ELR (cell line): Measurements from ENCODE around the gene NYAP2.

ENCODE experiments used
- DNase-seq: peaks from one replicate; pipeline ENCODE4 v3.0.0-alpha.2; 2015; ENCODE audit warnings: low read depth

The NYAP2 gene

GRCh38 chr2:225399504-225399903, at the start of gene NYAP2:
TSS of gene NYAP2 (plus strand) at chr2:225399710. CDS start at chr2:225408881, 9,171 bp downstream.
- DNase-seq = no peak

- DNase-seq = peak; percentile 43
These were observed 45.9 kb upstream of the NYAP2 start for GRCh38 chr2:225353579-225354085.

GRCh38 chr2:225354281-225354774, 45.2 kb upstream of the NYAP2 start:
- peak; percentile 89 for DNase-seq

- DNase-seq = no peak
These were observed 43.7 kb upstream of the NYAP2 start for GRCh38 chr2:225355788-225356187.

DNA sequence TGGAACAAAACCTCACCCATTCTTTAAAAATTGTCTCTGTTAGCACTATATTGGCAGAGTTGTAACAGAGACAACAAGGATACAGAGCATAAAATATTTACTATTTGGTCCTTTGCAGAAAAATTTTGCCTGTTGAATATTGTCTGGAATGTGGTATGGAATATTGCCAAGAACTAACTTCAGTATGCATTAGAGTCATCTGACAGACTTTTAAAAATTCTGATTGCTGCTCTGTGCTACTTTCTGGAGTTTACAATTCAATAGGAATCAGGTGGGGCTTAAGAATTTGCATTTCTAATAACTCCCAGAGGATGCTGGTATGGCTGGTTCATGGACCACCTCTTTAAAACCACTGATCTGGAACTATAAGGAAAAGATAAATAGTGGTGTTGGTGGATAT, 32.8 kb upstream of the NYAP2 start:
- DNase-seq = no peak

GRCh38 chr2:225367482-225367881, 32.0 kb upstream of the NYAP2 start:
- no peak for DNase-seq

GRCh38 chr2:225378984-225379383, 20.5 kb upstream of the NYAP2 start:
- no peak for DNase-seq

GRCh38 chr2:225379856-225380255, 19.7 kb upstream of the NYAP2 start:
- DNase-seq = no peak

DNA sequence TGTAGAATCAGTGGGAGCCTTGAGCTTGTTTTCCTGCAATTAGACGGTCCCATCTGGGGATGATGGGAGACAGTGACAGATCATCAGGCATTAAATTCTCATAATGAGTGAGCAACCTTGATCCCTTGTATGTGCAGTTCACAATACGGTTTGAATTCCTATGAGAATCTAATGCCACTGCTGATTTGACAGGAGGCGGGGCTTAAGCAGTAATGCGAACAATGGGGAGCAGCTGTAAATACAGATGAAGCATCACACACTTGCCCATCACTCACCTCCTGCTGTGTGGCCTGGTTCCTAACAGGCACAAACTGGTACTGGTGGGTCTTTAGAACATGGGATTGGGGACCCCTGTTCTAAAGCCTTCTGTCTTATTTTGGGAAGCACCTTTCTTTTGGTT, 17.9 kb upstream of the NYAP2 start:
- DNase-seq = no peak

- DNase-seq = no peak
These were observed 1.1 kb upstream of the NYAP2 start for GRCh38 chr2:225398372-225398771.

- peak; percentile 58 for DNase-seq
These were observed 576 bp downstream of the NYAP2 start for GRCh38 chr2:225400060-225400511.

DNA sequence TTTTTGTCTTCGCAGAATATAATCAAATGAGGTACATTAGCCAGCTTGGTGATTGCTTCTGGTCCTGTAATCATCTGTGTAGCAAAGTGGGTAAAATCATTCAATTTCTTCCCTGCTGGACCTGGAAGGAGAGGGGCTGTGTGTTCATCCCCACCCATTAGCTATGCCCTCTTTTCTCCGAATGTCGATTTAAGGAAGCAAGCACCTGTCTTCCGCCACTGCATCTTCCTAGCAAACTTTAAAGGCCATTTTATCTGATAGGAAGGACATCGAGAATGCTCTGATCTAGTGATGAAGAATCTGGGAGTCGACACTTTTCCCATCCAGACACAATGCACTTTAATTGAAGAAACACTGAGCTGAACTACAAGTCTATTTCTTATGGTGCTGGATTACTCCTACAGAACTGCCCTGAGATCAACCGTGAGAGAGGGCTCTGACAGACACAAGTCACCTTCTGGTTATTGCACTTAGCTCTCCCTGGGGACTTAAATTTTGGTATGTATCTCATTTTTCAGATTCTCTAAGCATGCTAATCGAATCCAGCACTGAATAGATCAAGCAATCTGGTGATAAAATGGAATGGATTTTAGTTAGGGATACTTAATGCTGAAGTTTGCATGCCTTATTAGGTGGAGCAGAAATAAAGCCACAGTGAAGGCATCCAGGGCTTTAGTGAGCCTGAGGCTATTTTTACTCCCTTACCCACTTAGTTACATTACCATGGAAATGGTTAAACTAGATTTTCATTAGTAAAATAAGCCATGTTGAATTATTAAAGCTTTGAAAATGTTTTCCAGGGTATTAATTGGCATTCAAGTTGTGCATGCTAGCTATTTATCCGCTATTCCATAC, 1.3 kb downstream of the NYAP2 start:
- DNase-seq = no peak

DNA sequence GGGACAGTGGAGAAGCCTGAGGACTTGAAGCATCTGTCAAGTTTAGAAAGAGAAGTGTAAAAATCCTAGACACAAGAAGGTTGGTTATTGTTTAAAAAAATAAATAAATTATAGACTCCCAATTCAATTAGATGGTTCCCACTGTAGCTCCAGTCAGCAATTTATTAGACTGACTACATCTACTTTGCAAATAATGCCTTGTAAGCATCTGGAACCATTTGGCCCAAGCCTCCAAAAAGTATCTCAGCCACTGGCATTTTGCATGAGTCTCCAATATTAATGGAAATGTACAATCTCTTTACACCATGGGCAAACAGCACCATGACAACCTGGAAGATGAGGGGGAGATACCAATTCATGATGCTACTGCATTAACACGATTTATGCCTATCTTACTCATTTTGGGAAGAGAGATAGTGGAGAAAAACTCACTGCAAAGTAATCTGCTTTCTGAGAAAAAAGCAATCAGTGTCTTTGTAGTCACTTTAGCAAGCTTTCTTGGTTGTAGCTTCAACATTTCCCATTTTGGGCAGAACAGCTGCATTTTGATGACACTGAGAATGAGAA, 2.8 kb downstream of the NYAP2 start:
- DNase-seq = no peak

- peak; percentile 32 for DNase-seq
These were observed 11.9 kb downstream of the NYAP2 start for GRCh38 chr2:225411452-225411851.

- no peak for DNase-seq
These were observed 14.3 kb downstream of the NYAP2 start for GRCh38 chr2:225413786-225414185.

- no peak for DNase-seq
These were observed 15.4 kb downstream of the NYAP2 start for GRCh38 chr2:225414902-225415301.

- DNase-seq = no peak
These were observed 15.8 kb downstream of the NYAP2 start for GRCh38 chr2:225415341-225415740.

GRCh38 chr2:225415792-225416191, 16.3 kb downstream of the NYAP2 start:
- no peak for DNase-seq

GRCh38 chr2:225416616-225417367, 17.3 kb downstream of the NYAP2 start:
- no peak for DNase-seq

DNA sequence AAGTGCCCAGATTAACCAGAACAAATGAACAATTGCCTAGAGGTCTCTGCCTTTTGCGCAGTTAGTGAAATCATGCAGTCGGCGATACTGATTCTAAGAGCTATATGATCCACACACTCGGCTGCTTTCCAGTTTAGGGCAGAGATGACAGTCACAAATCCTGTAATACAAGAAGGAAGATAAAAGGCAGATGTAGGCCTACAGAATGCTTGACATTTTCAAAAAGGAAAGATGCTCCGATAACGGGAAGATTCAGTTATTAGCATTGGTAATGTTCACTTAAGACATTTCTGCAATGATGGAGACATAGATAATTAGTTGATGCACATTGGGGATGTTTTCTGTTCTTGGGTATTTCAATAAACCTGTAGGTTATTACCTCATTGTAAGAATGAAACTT, 19.5 kb downstream of the NYAP2 start:
- DNase-seq = no peak

DNA sequence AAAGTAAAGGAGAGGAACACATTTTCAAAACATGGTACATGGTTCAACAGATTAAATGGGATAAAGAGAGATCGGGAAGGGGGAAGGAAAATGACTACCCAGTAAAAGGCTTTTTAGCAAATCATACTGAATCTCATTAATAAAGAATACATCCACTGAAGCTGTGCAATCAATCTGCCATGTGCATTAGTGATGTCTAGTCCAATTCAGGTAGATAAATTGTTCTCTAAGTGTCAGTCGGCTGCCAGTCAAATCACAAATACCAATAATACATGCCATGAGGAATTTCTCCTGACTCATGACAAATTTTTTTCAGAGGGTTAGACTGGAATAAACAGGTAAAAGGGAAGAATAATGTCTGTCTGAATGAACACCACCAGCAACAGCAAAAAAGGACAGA, 22.6 kb downstream of the NYAP2 start:
- no peak for DNase-seq

- no peak for DNase-seq
These were observed 25.8 kb downstream of the NYAP2 start for GRCh38 chr2:225425284-225425683.
